Measurements from ENCODE around the gene JOSD2.

Gene JOSD2

DNA sequence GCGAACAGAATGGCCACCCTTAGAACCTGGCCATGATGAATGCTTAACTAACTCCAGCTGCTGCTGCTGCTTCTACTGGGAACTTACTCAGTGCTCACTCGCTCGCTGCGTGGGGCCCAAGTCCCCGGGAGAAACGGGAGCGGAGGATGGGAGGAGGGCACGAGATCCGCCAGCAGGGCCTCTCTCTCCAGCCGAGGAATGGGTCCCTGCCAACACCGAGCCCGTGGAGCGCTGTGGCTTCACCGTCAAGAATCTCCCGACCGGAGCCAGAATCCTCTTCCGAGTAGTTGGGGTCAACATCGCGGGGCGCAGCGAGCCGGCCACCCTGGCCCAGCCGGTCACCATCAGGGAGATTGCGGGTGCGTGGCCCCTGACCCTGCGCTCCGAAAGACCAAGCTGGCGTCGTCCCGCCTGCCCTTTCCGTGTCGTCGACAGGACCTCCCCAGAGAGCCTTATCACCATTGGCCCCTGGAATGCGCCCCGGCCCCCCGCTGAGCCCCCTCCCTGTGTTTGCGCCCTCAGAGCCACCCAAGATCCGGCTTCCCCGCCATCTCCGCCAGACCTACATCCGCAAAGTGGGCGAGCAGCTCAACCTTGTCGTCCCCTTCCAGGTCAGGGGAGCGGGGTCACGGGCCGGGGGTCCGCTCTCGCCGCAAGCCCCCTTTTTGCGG is 52.5 kb downstream of the JOSD2 start:
- Histone ChIP-seq H3K27me3 (replicated peaks; ENCODE audit: control insufficient read depth, insufficient read depth, low read length) (no peaks in the 10 kb centered on the region), H3K4me3 (replicated peaks; ENCODE audit: low read depth, low read length) (no peak overlapping the region), H3K36me3 (ENCODE audit: control insufficient read depth, insufficient read depth, low read length) (no peaks in the 10 kb centered on the region)
- no peak for DNase-seq (ENCODE audit: extremely low read depth, insufficient read length)
- TF ChIP-seq, protein P1, sequence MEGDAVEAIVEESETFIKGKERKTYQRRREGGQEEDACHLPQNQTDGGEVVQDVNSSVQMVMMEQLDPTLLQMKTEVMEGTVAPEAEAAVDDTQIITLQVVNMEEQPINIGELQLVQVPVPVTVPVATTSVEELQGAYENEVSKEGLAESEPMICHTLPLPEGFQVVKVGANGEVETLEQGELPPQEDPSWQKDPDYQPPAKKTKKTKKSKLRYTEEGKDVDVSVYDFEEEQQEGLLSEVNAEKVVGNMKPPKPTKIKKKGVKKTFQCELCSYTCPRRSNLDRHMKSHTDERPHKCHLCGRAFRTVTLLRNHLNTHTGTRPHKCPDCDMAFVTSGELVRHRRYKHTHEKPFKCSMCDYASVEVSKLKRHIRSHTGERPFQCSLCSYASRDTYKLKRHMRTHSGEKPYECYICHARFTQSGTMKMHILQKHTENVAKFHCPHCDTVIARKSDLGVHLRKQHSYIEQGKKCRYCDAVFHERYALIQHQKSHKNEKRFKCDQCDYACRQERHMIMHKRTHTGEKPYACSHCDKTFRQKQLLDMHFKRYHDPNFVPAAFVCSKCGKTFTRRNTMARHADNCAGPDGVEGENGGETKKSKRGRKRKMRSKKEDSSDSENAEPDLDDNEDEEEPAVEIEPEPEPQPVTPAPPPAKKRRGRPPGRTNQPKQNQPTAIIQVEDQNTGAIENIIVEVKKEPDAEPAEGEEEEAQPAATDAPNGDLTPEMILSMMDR (IDR thresholded peaks at IDR 0.05; ENCODE audit: insufficient read depth, low read length, poor library complexity, severe bottlenecking): no peak

DNA sequence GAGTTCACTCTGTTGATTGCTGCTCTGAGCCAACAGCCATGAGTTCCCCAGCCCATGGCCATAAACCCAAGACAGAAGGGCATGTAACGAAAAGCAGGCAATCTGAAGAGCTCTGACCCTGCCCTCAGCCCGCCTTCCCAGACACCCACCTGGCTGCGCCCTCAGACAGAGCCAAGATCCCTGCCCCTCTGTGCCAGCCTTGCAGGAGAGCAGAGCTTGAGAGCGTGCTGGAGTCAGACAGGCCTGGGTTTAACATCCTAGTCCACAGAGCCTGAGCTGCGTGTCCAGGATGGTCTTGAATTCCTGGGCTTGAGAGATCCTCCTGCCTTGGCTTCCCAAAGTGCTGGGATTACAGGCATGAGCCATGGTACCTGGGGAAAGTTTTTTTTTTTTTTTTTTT is 53.7 kb downstream of the JOSD2 start:
- Histone ChIP-seq H3K27me3 (replicated peaks; ENCODE audit: control insufficient read depth, insufficient read depth, low read length) (no peaks in the 10 kb centered on the region), H3K4me3 (replicated peaks; ENCODE audit: low read depth, low read length) (no peak overlapping the region), H3K36me3 (ENCODE audit: control insufficient read depth, insufficient read depth, low read length) (no peaks in the 10 kb centered on the region)
- no peak for DNase-seq (ENCODE audit: extremely low read depth, insufficient read length)
- TF ChIP-seq, protein P1 (IDR thresholded peaks at IDR 0.05; ENCODE audit: insufficient read depth, low read length, poor library complexity, severe bottlenecking): no peak

Measured in GM06990 (cell line).